ENCODE measurements around the gene PPM1N. TPM values are rescaled to one million over a fixed set of nuclear protein-coding genes. Genes with fewer than 3 reads are reported as not detected.

Gene PPM1N
- total RNA-seq, 1 donor from 2014 or later, result 1.8 TPM

DNA sequence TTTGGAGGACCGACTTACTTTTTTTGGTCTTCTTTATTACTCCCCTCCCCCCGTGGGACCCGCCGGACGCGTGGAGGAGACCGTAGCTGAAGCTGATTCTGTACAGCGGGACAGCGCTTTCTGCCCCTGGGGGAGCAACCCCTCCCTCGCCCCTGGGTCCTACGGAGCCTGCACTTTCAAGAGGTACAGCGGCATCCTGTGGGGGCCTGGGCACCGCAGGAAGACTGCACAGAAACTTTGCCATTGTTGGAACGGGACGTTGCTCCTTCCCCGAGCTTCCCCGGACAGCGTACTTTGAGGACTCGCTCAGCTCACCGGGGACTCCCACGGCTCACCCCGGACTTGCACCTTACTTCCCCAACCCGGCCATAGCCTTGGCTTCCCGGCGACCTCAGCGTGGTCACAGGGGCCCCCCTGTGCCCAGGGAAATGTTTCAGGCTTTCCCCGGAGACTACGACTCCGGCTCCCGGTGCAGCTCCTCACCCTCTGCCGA is 30.0 kb upstream of the PPM1N start:
- DNase-seq (no peak), ATAC-seq (peak; percentile 1 to 4)
- H3K4me3 ChIP-seq, result peak overlapping the region; percentile 74
- no peaks in the 10 kb centered on the region for H3K27me3 ChIP-seq (ENCODE audit: low read depth)
- TF ChIP-seq, protein P1, sequence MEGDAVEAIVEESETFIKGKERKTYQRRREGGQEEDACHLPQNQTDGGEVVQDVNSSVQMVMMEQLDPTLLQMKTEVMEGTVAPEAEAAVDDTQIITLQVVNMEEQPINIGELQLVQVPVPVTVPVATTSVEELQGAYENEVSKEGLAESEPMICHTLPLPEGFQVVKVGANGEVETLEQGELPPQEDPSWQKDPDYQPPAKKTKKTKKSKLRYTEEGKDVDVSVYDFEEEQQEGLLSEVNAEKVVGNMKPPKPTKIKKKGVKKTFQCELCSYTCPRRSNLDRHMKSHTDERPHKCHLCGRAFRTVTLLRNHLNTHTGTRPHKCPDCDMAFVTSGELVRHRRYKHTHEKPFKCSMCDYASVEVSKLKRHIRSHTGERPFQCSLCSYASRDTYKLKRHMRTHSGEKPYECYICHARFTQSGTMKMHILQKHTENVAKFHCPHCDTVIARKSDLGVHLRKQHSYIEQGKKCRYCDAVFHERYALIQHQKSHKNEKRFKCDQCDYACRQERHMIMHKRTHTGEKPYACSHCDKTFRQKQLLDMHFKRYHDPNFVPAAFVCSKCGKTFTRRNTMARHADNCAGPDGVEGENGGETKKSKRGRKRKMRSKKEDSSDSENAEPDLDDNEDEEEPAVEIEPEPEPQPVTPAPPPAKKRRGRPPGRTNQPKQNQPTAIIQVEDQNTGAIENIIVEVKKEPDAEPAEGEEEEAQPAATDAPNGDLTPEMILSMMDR (IDR thresholded peaks at IDR 0.05), result no peak
- no peaks in the 10 kb centered on the region for H3K36me3 ChIP-seq
- intact Hi-C loops (cut with DNase I), result no loop called here
- H3K4me1 ChIP-seq, result peaks cover 34% of the 10 kb centered on the region
- H3K9me3 ChIP-seq, result no peaks in the 10 kb centered on the region
- peak overlapping the region; percentile 98 for H3K27ac ChIP-seq

DNA sequence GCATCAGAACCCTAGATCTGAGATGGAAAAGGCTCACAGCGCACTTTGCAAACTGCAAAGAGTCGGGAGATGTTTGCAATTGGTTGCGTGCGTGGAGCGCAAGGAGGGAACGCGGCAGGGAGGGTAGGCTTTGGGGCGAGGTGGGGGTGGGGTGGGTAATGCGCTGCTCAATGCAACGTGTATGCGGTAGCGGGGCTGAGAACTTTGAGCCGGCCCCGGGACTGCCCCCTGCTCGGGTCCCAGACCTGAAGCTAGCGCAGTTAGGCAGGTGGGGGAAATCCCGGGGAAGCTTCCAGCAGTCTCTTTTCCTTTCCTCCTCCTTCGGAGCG is 29.5 kb upstream of the PPM1N start:
- no peaks in the 10 kb centered on the region for H3K9me3 ChIP-seq
- peaks cover 5% of the 10 kb centered on the region for H3K27me3 ChIP-seq (ENCODE audit: low read depth)
- TF ChIP-seq, protein P1 (IDR thresholded peaks at IDR 0.05), result no peak
- peak overlapping the region; percentile 74 for H3K4me3 ChIP-seq
- H3K27ac ChIP-seq, result peak overlapping the region; percentile 98
- intact Hi-C loops (cut with DNase I), result no loop called here
- ATAC-seq (peak; percentile 10 to 13), DNase-seq (no peak)
- no peaks in the 10 kb centered on the region for H3K36me3 ChIP-seq
- peaks cover 34% of the 10 kb centered on the region for H3K4me1 ChIP-seq

DNA sequence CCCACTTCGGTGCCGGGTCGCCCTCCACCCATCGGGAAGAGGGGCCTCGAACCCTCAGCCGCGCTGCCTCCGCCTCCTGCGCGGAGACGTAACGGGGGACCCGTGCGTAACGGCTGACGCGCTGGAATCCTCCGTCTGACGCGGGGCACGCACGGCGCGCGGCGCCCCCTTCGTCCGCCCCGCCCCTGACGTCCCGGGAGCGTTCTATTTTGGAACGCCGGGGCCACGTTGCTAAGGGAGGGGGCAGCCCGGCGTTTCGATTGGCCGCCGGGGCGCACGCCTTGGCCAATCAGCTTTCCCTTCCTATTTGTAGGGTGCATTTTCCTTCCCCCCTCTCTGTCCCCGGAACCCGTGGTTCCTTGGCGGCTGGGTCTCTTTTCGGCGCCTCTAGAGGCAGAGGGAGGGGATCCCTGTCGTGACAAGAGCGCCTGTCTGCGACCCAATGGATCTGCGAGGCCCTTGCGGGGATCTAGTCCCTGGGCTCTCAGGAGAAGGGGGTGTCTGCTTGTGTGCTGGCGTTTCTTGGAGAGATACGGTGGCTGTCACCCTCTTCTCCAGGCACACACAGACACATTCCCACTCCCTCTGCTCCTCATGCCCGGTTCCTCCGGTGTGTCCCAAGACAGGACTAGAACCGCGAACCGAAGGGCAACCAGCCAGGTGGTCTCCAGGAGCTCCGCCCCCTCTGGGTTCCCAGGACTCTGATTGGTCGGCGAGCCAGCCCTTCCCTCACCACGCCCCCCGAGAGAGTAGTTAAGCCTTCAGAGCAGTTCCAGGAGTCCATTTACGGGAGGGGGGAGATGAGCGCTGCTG is 28.9 kb upstream of the PPM1N start:
- TF ChIP-seq, protein P1 (IDR thresholded peaks at IDR 0.05), result peak; percentile 9
- no peaks in the 10 kb centered on the region for H3K9me3 ChIP-seq
- DNase-seq (peak; percentile 96), ATAC-seq (peak; percentile 66 to 88)
- intact Hi-C loops (cut with DNase I), result no loop called here
- peaks cover 11% of the 10 kb centered on the region for H3K27me3 ChIP-seq (ENCODE audit: low read depth)
- peak overlapping the region; percentile 98 for H3K27ac ChIP-seq
- peaks cover 34% of the 10 kb centered on the region for H3K4me1 ChIP-seq
- peak overlapping the region; percentile 74 for H3K4me3 ChIP-seq
- H3K36me3 ChIP-seq, result no peaks in the 10 kb centered on the region

DNA sequence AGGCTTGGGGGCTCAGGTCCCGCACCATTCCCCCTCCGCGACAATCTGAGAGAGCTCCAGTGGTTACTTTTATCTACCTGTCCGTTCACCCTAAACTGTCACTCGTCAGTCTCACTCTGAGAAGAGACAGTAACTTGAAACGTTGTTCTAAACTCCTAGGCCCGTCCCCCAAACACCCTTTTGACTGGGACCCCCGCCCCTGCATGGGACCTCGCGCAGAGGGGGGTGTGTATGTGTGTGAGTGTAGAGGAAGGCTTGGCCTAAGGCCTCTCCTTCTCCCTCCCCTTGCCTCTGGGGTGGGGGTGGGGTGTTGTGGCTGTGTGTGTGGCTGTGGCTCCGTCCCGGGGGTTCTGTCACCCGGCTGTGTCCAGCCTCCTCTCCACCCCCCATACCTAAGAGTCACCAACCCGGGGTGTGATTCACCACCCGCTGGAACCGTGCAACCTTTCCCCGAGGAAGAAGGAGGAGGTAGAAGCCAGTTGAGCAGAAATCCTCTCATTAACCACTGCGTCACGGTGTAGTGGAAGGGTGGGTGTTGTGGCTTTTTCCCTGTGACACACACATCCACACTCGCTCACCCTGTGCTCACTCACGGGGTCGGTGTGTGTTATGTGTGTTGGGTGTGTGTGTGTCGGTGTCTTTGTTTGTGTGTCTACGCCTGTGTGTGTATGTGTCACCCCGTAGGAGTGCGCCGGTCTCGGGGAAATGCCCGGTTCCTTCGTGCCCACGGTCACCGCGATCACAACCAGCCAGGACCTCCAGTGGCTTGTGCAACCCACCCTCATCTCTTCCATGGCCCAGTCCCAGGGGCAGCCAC is 28.1 kb upstream of the PPM1N start:
- Histone ChIP-seq H3K4me3 (peak overlapping the region; percentile 74), H3K27ac (peak overlapping the region; percentile 98), H3K4me1 (peaks cover 39% of the 10 kb centered on the region), H3K9me3 (no peaks in the 10 kb centered on the region), H3K36me3 (no peaks in the 10 kb centered on the region), H3K27me3 (ENCODE audit: low read depth) (peaks cover 12% of the 10 kb centered on the region)
- peak; percentile 2 to 11 for ATAC-seq
- TF ChIP-seq, protein P1 (IDR thresholded peaks at IDR 0.05), result no peak
- no peak for DNase-seq
- intact Hi-C loops (cut with DNase I), result no loop called here

DNA sequence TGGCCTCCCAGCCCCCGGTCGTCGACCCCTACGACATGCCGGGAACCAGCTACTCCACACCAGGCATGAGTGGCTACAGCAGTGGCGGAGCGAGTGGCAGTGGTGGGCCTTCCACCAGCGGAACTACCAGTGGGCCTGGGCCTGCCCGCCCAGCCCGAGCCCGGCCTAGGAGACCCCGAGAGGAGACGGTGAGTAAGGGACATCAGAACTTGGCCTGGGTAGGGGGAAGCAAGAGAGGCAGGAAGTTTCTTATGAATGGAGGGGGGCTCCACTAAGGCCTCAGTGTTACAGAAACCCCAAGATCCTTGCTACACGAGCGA is 27.5 kb upstream of the PPM1N start:
- Histone ChIP-seq H3K36me3 (no peaks in the 10 kb centered on the region), H3K4me3 (no peak overlapping the region)
- intact Hi-C loops (cut with DNase I), result no loop called here

More for the DNA sequence above, 27.5 kb upstream of the PPM1N start:
- Histone ChIP-seq H3K27ac (no peak overlapping the region), H3K9me3 (no peaks in the 10 kb centered on the region), H3K27me3 (ENCODE audit: low read depth) (peaks cover 12% of the 10 kb centered on the region), H3K4me1 (peaks cover 40% of the 10 kb centered on the region)
- TF ChIP-seq, protein P1 (IDR thresholded peaks at IDR 0.05), result no peak
- DNase-seq, result no peak
- ATAC-seq, result no peak
